Smooth muscle cell (in vitro differentiated cells): ENCODE results near the gene CGNL1. TPM values are rescaled to one million over a fixed set of nuclear protein-coding genes. Genes with fewer than 3 reads are reported as not detected.

Source experiments
- DNase-seq: peaks from one replicate; lab custom pipeline; 2025; ENCODE audit not compliant: unreplicated experiment; lab: John Stamatoyannopoulos, UW
- H2AFZ ChIP-seq: fragments of 200-600 bp; sonication (generic); 2 replicates; pipeline ENCODE4 v1.6.0; 2016; ENCODE audit warnings: antibody characterized with exemption, low read depth, mild to moderate bottlenecking
- H3F3A ChIP-seq: fragments of 200-600 bp; sonication (generic); 2 replicates; pipeline ENCODE4 v1.6.0; 2017; ENCODE audit warnings: antibody characterized with exemption, low read depth
- H3K27ac ChIP-seq: fragments of 200-600 bp; sonication (generic); 2 replicates; pipeline ENCODE4 v1.5.1; 2016; ENCODE audit warnings: low read depth, mild to moderate bottlenecking
- H3K27me3 ChIP-seq: fragments of 200-600 bp; sonication (generic); 2 replicates; pipeline ENCODE4 v1.6.1; 2016; ENCODE audit warnings: low read depth, mild to moderate bottlenecking
- H3K36me3 ChIP-seq: fragments of 200-600 bp; sonication (generic); 2 replicates; pipeline ENCODE4 v1.5.1; 2016; ENCODE audit warnings: low read depth
- H3K4me1 ChIP-seq: fragments of 200-600 bp; sonication (generic); 2 replicates; pipeline ENCODE4 v1.5.1; 2016; ENCODE audit warnings: low read depth
- H3K4me2 ChIP-seq: fragments of 200-600 bp; sonication (generic); 2 replicates; pipeline ENCODE4 v1.6.0; 2016; ENCODE audit warnings: mild to moderate bottlenecking
- H3K4me3 ChIP-seq: fragments of 200-600 bp; sonication (generic); 2 replicates; pipeline ENCODE4 v1.5.1; 2016; ENCODE audit warnings: mild to moderate bottlenecking
- H3K79me2 ChIP-seq: fragments of 200-600 bp; sonication (generic); 2 replicates; pipeline ENCODE4 v1.6.0; 2016; ENCODE audit warnings: low read depth, mild to moderate bottlenecking
- H3K9ac ChIP-seq: fragments of 200-600 bp; sonication (generic); 2 replicates; pipeline ENCODE4 v1.6.0; 2016; ENCODE audit warnings: low read depth
- H3K9me3 ChIP-seq: fragments of 200-600 bp; sonication (generic); replicated peaks from 2 replicates; pipeline ENCODE4 v1.5.1; 2016; ENCODE audit warnings: low read depth
- H4K20me1 ChIP-seq: fragments of 200-600 bp; sonication (generic); 2 replicates; pipeline ENCODE4 v1.6.0; 2016; ENCODE audit warnings: low read depth
- CTCF ChIP-seq: fragments of 200-600 bp; sonication (generic); IDR thresholded peaks from 2 replicates; pipeline ENCODE4 v1.5.1; 2017; ENCODE audit warnings: borderline replicate concordance, mild to moderate bottlenecking, antibody characterized with exemption; ENCODE audit not compliant: insufficient read depth, poor library complexity, severe bottlenecking
- WGBS: methylation state at CpG from one replicate; pipeline ENCODE4 v1.1.7; 2016; ENCODE audit warnings: low lambda C conversion rate; 5-methylcytosine and 5-hydroxymethylcytosine counted together
- polyA plus RNA-seq: library from polyadenylated mRNA; unstranded; fragments of >200 nt; fragmentation: Nextera tagmentation; extraction: Ambion mirVana; gene quantifications from 2 replicates; pipeline ENCODE4 v1.2.1, GENCODE V29; 2016
- total RNA-seq: library from RNA; depleted of rRNA; stranded (reverse); fragments of >200 nt; gene quantifications from 2 replicates; pipeline ENCODE4 v1.2.3, GENCODE V29; 2014

CGNL1 gene
- total and polyA plus RNA-seq, 2 experiments from 2014 or later, result 4.2 to 9.5 TPM

- no peak overlapping the region for H3K4me2 ChIP-seq
- no peak for TF ChIP-seq CTCF
- H3K4me3 ChIP-seq, result no peak overlapping the region
- H3F3A ChIP-seq, result peaks cover 27% of the 10 kb centered on the region
- H3K27ac ChIP-seq, result no peak overlapping the region
- H3K4me1 ChIP-seq, result peaks cover 28% of the 10 kb centered on the region
- H3K27me3 ChIP-seq, result no peaks in the 10 kb centered on the region
- no peak for DNase-seq
- no peaks in the 10 kb centered on the region for H3K9me3 ChIP-seq
- H3K36me3 ChIP-seq, result no peaks in the 10 kb centered on the region
- 96% methylated on average over 8 of the region's 8 CpGs for WGBS
- H2AFZ ChIP-seq, result no peak overlapping the region
- H3K79me2 ChIP-seq, result no peaks in the 10 kb centered on the region
- no peak overlapping the region for H3K9ac ChIP-seq
- H4K20me1 ChIP-seq, result no peaks in the 10 kb centered on the region
Observed at GRCh38 chr15:57443486-57443885, 67.2 kb downstream of the CGNL1 start.

GRCh38 chr15:57444877-57445513 lies 68.7 kb downstream of the CGNL1 start:
- peaks cover 27% of the 10 kb centered on the region for H3F3A ChIP-seq
- peak overlapping the region; percentile 68 for H3K27ac ChIP-seq
- no peak overlapping the region for H3K4me3 ChIP-seq
- no peaks in the 10 kb centered on the region for H4K20me1 ChIP-seq
- WGBS, result 45% methylated on average over 5 of the region's 5 CpGs
- DNase-seq, result no peak
- no peaks in the 10 kb centered on the region for H3K36me3 ChIP-seq
- TF ChIP-seq CTCF, result no peak
- H3K4me1 ChIP-seq, result peaks cover 28% of the 10 kb centered on the region
- no peak overlapping the region for H3K9ac ChIP-seq
- peak overlapping the region; percentile 60 for H3K4me2 ChIP-seq
- H3K9me3 ChIP-seq, result no peaks in the 10 kb centered on the region
- no peak overlapping the region for H2AFZ ChIP-seq
- H3K79me2 ChIP-seq, result no peaks in the 10 kb centered on the region
- no peaks in the 10 kb centered on the region for H3K27me3 ChIP-seq

- H3F3A ChIP-seq, result peaks cover 22% of the 10 kb centered on the region
- no peak overlapping the region for H2AFZ ChIP-seq
- no peak overlapping the region for H3K4me3 ChIP-seq
- no peaks in the 10 kb centered on the region for H3K79me2 ChIP-seq
- no peaks in the 10 kb centered on the region for H3K9me3 ChIP-seq
- H3K9ac ChIP-seq, result no peak overlapping the region
- H4K20me1 ChIP-seq, result no peaks in the 10 kb centered on the region
- peaks cover 20% of the 10 kb centered on the region for H3K4me1 ChIP-seq
- peak overlapping the region; percentile 60 for H3K4me2 ChIP-seq
- no peak for DNase-seq
- no peak for TF ChIP-seq CTCF
- H3K27me3 ChIP-seq, result no peaks in the 10 kb centered on the region
- H3K36me3 ChIP-seq, result no peaks in the 10 kb centered on the region
- H3K27ac ChIP-seq, result peak overlapping the region; percentile 68
- WGBS, result 45% methylated on average over 1 of the region's 1 CpG
Observed at GRCh38 chr15:57445872-57446271, 69.6 kb downstream of the CGNL1 start.

GRCh38 chr15:57446393-57446792 lies 70.1 kb downstream of the CGNL1 start:
- H4K20me1 ChIP-seq, result no peaks in the 10 kb centered on the region
- H3K4me1 ChIP-seq, result peaks cover 16% of the 10 kb centered on the region
- no peaks in the 10 kb centered on the region for H3K27me3 ChIP-seq
- H3K79me2 ChIP-seq, result no peaks in the 10 kb centered on the region
- H2AFZ ChIP-seq, result no peak overlapping the region
- peak overlapping the region; percentile 60 for H3K4me2 ChIP-seq
- no peak for TF ChIP-seq CTCF
- 95% methylated on average over 3 of the region's 3 CpGs for WGBS
- no peaks in the 10 kb centered on the region for H3K9me3 ChIP-seq
- no peaks in the 10 kb centered on the region for H3K36me3 ChIP-seq
- H3K9ac ChIP-seq, result no peak overlapping the region
- H3F3A ChIP-seq, result peaks cover 18% of the 10 kb centered on the region
- H3K27ac ChIP-seq, result peak overlapping the region; percentile 68
- H3K4me3 ChIP-seq, result no peak overlapping the region
- DNase-seq, result no peak
